Neural crest cell (in vitro differentiated cells): ENCODE data around the gene PLPP1. TPM values are rescaled to one million over a fixed set of nuclear protein-coding genes. Genes with fewer than 3 reads are reported as not detected.
A peak's percentile ranks its signal among the peaks of the same experiment; 100 is the strongest.

Source experiments
- DNase-seq: peaks from one replicate; pipeline ENCODE4 v3.0.0; 2021; ENCODE audit warnings: low read depth, mixed read lengths, low spot score
- H3K27ac Mint-ChIP-seq: one replicate; pipeline ENCODE4 v1.8.0; 2021; ENCODE audit warnings: mild to moderate bottlenecking, mixed read lengths; ENCODE audit not compliant: unreplicated experiment
- H3K27me3 Mint-ChIP-seq: 2 replicates; pipeline ENCODE4 v1.8.0; 2021; ENCODE audit warnings: low read depth, mild to moderate bottlenecking, mixed read lengths
- H3K36me3 Mint-ChIP-seq: 2 replicates; pipeline ENCODE4 v1.8.0; 2021; ENCODE audit warnings: low read depth, mild to moderate bottlenecking, mixed read lengths
- H3K4me1 Mint-ChIP-seq: 2 replicates; pipeline ENCODE4 v1.8.0; 2021; ENCODE audit warnings: mixed read lengths
- H3K4me3 Mint-ChIP-seq: one replicate; pipeline ENCODE4 v1.8.0; 2021; ENCODE audit warnings: mild to moderate bottlenecking, mixed read lengths
- H3K9me3 Mint-ChIP-seq: 2 replicates; pipeline ENCODE4 v1.8.0; 2021; ENCODE audit warnings: mixed read lengths
- microRNA-seq: library from miRNA; unstranded; fragments of <30 nt; microRNA quantifications from one replicate; pipeline ENCODE4, GENCODE V29; 2020
- total RNA-seq: library from RNA; stranded (reverse); gene quantifications from 2 replicates; pipeline ENCODE4 v1.2.1, GENCODE V29; 2021
- TF ChIP-seq, protein P1 (sequence below): fragments of 200-600 bp; sonication (generic); conservative IDR thresholded peaks from 2 replicates; pipeline ENCODE4 v1.5.0; 2021; ENCODE audit warnings: antibody characterized with exemption, mild to moderate bottlenecking

Gene PLPP1
- total RNA-seq, 1 donor from 2014 or later: 13.2 TPM

- Mint-ChIP-seq H3K4me1 (no peaks in the 10 kb centered on the region), H3K27me3 (no peaks in the 10 kb centered on the region), H3K27ac (peak overlapping the region; percentile 27), H3K9me3 (peaks cover 3% of the 10 kb centered on the region), H3K4me3 (no peak overlapping the region), H3K36me3 (peaks cover 30% of the 10 kb centered on the region)
- DNase-seq: no peak
- TF ChIP-seq, protein P1, sequence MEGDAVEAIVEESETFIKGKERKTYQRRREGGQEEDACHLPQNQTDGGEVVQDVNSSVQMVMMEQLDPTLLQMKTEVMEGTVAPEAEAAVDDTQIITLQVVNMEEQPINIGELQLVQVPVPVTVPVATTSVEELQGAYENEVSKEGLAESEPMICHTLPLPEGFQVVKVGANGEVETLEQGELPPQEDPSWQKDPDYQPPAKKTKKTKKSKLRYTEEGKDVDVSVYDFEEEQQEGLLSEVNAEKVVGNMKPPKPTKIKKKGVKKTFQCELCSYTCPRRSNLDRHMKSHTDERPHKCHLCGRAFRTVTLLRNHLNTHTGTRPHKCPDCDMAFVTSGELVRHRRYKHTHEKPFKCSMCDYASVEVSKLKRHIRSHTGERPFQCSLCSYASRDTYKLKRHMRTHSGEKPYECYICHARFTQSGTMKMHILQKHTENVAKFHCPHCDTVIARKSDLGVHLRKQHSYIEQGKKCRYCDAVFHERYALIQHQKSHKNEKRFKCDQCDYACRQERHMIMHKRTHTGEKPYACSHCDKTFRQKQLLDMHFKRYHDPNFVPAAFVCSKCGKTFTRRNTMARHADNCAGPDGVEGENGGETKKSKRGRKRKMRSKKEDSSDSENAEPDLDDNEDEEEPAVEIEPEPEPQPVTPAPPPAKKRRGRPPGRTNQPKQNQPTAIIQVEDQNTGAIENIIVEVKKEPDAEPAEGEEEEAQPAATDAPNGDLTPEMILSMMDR: no peak
Observed at GRCh38 chr5:55385227-55385626, 149.5 kb downstream of the PLPP1 start.

GRCh38 chr5:55384072-55384471, 150.7 kb downstream of the PLPP1 start:
- Mint-ChIP-seq H3K36me3 (peaks cover 28% of the 10 kb centered on the region), H3K9me3 (peaks cover 3% of the 10 kb centered on the region), H3K27me3 (no peaks in the 10 kb centered on the region), H3K4me3 (no peak overlapping the region), H3K27ac (no peak overlapping the region), H3K4me1 (no peaks in the 10 kb centered on the region)
- DNase-seq: no peak
- TF ChIP-seq, protein P1: no peak

GRCh38 chr5:55383254-55383653, 151.5 kb downstream of the PLPP1 start:
- TF ChIP-seq, protein P1: no peak
- no peak overlapping the region for H3K27ac Mint-ChIP-seq
- no peaks in the 10 kb centered on the region for H3K4me1 Mint-ChIP-seq
- H3K36me3 Mint-ChIP-seq: peaks cover 28% of the 10 kb centered on the region
- no peak for DNase-seq
- peaks cover 3% of the 10 kb centered on the region for H3K9me3 Mint-ChIP-seq
- H3K4me3 Mint-ChIP-seq: no peak overlapping the region
- no peaks in the 10 kb centered on the region for H3K27me3 Mint-ChIP-seq

DNA sequence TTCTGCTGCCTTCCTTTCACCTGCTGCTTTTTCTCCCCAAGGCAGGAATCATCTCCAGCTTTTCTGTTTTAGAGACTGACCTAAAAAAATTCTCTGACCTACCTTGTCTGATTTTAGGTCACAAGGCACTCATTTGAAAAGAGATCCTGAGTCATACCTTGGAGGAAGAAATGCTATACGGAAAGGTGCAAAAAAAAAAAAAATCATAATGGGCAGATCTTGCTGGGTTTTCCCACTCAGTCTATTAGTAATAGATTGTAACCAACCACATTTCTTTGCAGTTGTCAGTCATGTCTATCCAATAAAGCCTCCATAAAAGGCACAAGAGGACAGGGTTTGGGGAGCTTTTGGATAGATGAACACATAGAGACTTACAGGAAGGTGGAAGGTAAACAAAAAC, 157.0 kb downstream of the PLPP1 start:
- Mint-ChIP-seq H3K4me3 (no peak overlapping the region), H3K27ac (no peak overlapping the region), H3K36me3 (peaks cover 29% of the 10 kb centered on the region), H3K27me3 (no peaks in the 10 kb centered on the region), H3K9me3 (no peaks in the 10 kb centered on the region), H3K4me1 (no peaks in the 10 kb centered on the region)
- TF ChIP-seq, protein P1: no peak
- no peak for DNase-seq

Small RNAs within 50 kb of the gene (microRNA-seq; reads per million reads assigned to microRNA genes)
- gene MIR5687: 4.1 reads per million

Other genes starting within 250 kb of the PLPP1 start
- gene DHX29, start 227.3 kb downstream of the PLPP1 start, total RNA-seq: 29.6 and 30.0 TPM in 2 replicates
- 97.2 and 101 TPM in 2 replicates for gene MTREX, start 227.0 kb downstream of the PLPP1 start, total RNA-seq
- gene SLC38A9, start 177.4 kb upstream of the PLPP1 start, total RNA-seq: 23.9 and 25.3 TPM in 2 replicates
- not detected in 2 replicates for gene DDX4, start 203.1 kb upstream of the PLPP1 start, total RNA-seq